SU-DHL-6 (cell line): ENCODE results near the gene CNOT1.

Experiments
- EZH2phosphoT487 ChIP-seq: fragments of 200-600 bp; sonication (generic), shearing (Covaris generic); conservative IDR thresholded peaks from 2 replicates; pipeline ENCODE4 v1.6.1; 2018; ENCODE audit warnings: mild to moderate bottlenecking, antibody characterized with exemption, low read length, moderate library complexity, mixed read lengths
- TF ChIP-seq, protein P1 (sequence below): fragments of 200-600 bp; sonication (generic); IDR thresholded peaks from one replicate; pipeline ENCODE4 v1.5.1; 2017; ENCODE audit warnings: antibody characterized with exemption, mild to moderate bottlenecking, low read length, moderate library complexity; ENCODE audit not compliant: insufficient read depth, poor library complexity, severe bottlenecking

DNA sequence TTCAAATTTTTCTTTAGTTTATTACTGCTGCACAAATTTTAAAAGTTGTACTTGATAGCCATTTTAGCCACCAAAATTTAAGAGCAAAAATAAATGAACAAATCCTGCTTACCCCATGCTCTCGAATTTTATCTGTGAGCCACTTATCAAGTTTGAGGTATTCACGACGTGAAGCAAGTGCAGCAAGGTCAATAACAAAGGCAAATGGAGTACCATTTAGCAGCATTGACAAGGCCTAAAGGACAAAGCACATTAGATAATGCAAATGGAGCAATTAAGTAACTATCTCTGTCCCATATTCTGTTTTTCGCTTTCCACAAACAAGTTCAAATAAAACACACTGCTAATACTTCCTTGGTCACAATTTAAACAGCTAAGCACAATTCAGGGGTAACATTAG, 54.7 kb downstream of the CNOT1 start:
- TF ChIP-seq, protein P1, sequence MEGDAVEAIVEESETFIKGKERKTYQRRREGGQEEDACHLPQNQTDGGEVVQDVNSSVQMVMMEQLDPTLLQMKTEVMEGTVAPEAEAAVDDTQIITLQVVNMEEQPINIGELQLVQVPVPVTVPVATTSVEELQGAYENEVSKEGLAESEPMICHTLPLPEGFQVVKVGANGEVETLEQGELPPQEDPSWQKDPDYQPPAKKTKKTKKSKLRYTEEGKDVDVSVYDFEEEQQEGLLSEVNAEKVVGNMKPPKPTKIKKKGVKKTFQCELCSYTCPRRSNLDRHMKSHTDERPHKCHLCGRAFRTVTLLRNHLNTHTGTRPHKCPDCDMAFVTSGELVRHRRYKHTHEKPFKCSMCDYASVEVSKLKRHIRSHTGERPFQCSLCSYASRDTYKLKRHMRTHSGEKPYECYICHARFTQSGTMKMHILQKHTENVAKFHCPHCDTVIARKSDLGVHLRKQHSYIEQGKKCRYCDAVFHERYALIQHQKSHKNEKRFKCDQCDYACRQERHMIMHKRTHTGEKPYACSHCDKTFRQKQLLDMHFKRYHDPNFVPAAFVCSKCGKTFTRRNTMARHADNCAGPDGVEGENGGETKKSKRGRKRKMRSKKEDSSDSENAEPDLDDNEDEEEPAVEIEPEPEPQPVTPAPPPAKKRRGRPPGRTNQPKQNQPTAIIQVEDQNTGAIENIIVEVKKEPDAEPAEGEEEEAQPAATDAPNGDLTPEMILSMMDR: no peak
- no peak for TF ChIP-seq EZH2phosphoT487
